Gastrocnemius medialis (tissue), 4 donors: ENCODE data around the gene PGP.

Experiments
- CTCF ChIP-seq, 5 experiments: fragments of 450-650 bp in 3 of 5; fragments of 200-600 bp in 2 of 5; sonication (generic) in 2 of 5; IDR thresholded peaks in 4 of 5; conservative IDR thresholded peaks in 1 of 5; 1 replicate in 4 of 5; 2 replicates in 1 of 5; pipeline ENCODE4 v1.5.1; 2016 to 2019; ENCODE audit warnings: antibody characterized with exemption in 5 of 5, mild to moderate bottlenecking in 3 of 5, moderate library complexity in 3 of 5
- POLR2A ChIP-seq, 2 donors: fragments of 450-650 bp; IDR thresholded peaks; one replicate each; pipeline ENCODE4 v1.6.1; 2017; ENCODE audit warnings: antibody characterized with exemption in 2 of 2, mild to moderate bottlenecking in 2 of 2, moderate library complexity in 2 of 2

DNA sequence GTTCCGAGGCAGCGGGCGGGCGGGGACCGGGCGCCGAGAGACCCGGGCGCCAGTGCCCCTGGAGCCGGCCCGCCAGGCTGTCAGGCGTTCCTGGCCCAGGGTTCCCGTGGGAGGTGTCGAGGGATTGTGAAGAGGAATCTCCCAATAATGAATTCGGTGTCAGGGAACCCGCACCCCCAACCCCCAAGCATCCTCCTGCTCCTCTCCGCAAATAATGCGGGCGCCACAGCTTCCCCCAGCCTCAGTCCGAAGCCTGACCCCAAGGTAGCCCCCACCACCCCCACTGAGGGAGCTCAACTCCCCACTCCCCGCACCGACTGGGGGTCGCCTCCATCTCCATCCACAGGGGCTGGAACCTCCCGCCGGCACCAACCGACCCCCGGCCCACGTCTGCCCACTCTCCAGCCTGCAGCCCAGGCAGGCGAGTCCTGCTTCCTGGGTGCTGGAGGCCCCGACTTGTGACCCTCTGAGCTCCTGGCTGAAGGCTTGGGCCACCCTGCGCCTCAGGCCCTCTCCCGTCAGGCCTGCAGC is 17.6 kb downstream of the PGP start:
- TF ChIP-seq POLR2A (IDR thresholded peaks at IDR 0.05) (no peak), CTCF (IDR thresholded peaks at IDR 0.05 in 4 of 5, conservative IDR thresholded peaks at IDR 0.05 in 1 of 5) (no peak)
